ENCODE data around the gene TATDN3.
"Not testable (repeated sequence)": the region's sequence is repeated elsewhere in the genome, so short reads cannot be mapped to it uniquely, and the experiment has no call there.

TATDN3 gene

GRCh38 chr1:212862111-212862690 lies 70.5 kb downstream of the TATDN3 start:
- DNase-seq = no peak
- intact Hi-C loops (cut with DNase I) = no loop called here

DNA sequence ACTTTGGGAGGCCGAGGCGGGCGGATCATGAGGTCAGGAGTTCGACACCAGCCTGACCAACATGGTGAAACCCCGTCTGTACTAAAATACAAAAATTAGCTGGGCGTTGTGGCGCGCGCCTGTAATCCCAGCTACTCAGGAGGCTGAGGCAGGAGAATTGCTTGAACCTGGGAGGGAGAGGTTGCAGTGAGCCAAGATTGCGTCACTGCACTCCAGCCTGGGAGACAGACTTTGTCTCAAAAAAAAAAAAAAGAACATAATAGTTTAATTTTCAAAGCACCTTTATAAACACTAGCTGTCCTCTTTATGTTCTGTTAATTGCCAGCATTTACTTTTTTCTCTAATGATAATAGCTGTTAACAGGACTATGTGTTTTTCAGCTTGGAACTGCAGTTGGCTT lies 71.7 kb downstream of the TATDN3 start:
- DNase-seq; intact Hi-C loops (cut with DNase I): not testable (repeated sequence)

- peak in 11 of 42 donors; percentile 8 to 53 (median 19) for DNase-seq
These were observed 72.5 kb downstream of the TATDN3 start for GRCh38 chr1:212864201-212864600.

More at GRCh38 chr1:212864201-212864600, 72.5 kb downstream of the TATDN3 start:
- intact Hi-C loops (cut with DNase I) = no loop called here
